HepG2 (cell line): ENCODE results near the gene ARL4D. TPM values are rescaled to one million over a fixed set of nuclear protein-coding genes. Genes with fewer than 3 reads are reported as not detected.

ENCODE experiments used
- ARNTL ChIP-seq: sonication (generic); formaldehyde crosslinking; IDR thresholded peaks from 2 replicates; pipeline ENCODE4 v1.4.0; 2020; ENCODE audit warnings: mild to moderate bottlenecking, missing genetic modification reagents
- ELF4 ChIP-seq: sonication (generic); formaldehyde crosslinking; IDR thresholded peaks from 2 replicates; pipeline ENCODE4 v1.5.0; 2020; ENCODE audit warnings: missing genetic modification reagents, mild to moderate bottlenecking, moderate library complexity, borderline replicate concordance
- FLYWCH1 ChIP-seq: sonication (generic); formaldehyde crosslinking; IDR thresholded peaks from 2 replicates; pipeline ENCODE4 v1.8.1; 2023; ENCODE audit warnings: mild to moderate bottlenecking, missing genetic modification reagents
- HOXA9 ChIP-seq: sonication (generic); formaldehyde crosslinking; IDR thresholded peaks from 2 replicates; pipeline ENCODE4 v1.8.1; 2022; ENCODE audit warnings: missing genetic modification reagents, mild to moderate bottlenecking, moderate library complexity, borderline replicate concordance
- IKZF1 ChIP-seq: fragments of 450-650 bp; IDR thresholded peaks from 2 replicates; pipeline ENCODE4 v1.7.1; 2016
- PRMT3 ChIP-seq: sonication (generic); formaldehyde crosslinking; IDR thresholded peaks from 2 replicates; pipeline ENCODE4 v1.8.1; 2022; ENCODE audit warnings: low read depth, mild to moderate bottlenecking, moderate library complexity, missing genetic modification reagents, borderline replicate concordance
- SATB2 ChIP-seq: sonication (generic); formaldehyde crosslinking; IDR thresholded peaks from 2 replicates; pipeline ENCODE4 v1.5.0; 2020; ENCODE audit warnings: missing genetic modification reagents
- ZNF101 ChIP-seq: sonication (generic); formaldehyde crosslinking; IDR thresholded peaks from 2 replicates; pipeline ENCODE4 v1.4.0; 2020; ENCODE audit warnings: mild to moderate bottlenecking, low read depth, missing genetic modification reagents, borderline replicate concordance
- ZNF780A ChIP-seq: sonication (generic); formaldehyde crosslinking; IDR thresholded peaks from 2 replicates; pipeline ENCODE4 v1.8.0; 2022; ENCODE audit warnings: mild to moderate bottlenecking, missing genetic modification reagents, moderate library complexity
- ZSCAN22 ChIP-seq: sonication (generic); formaldehyde crosslinking; IDR thresholded peaks from 2 replicates; pipeline ENCODE4 v1.4.0; 2020; ENCODE audit warnings: mild to moderate bottlenecking, missing genetic modification reagents
- ZXDC ChIP-seq: sonication (generic); formaldehyde crosslinking; IDR thresholded peaks from 2 replicates; pipeline ENCODE4 v1.5.0; 2020; ENCODE audit warnings: mild to moderate bottlenecking, missing genetic modification reagents
- polyA plus RNA-seq, 8 experiments: library from polyadenylated mRNA; depleted of rRNA in 3 of 8; stranded (reverse) in 7 of 8; unstranded in 1 of 8; fragments of >200 nt; fragmentation: Illumina TruSeq in 4 of 8; extraction: Trizol in 4 of 8; gene quantifications; 2 replicates each; pipeline versions ENCODE4 v1.2.1 to v1.2.3, GENCODE V29; 2011 to 2016; ENCODE audit warnings: low read depth in 4 of 8, missing spikeins in 1 of 8, mixed read lengths in 1 of 8; ENCODE audit not compliant: insufficient read depth in 1 of 8
- total RNA-seq, 5 experiments: library from RNA; depleted of rRNA; stranded (reverse); fragments of >200 nt; fragmentation: Illumina TruSeq; extraction: Trizol; gene quantifications; 2 replicates each; pipeline ENCODE4 v1.2.3, GENCODE V29; 2016; ENCODE audit warnings: low read depth in 1 of 5
- TF ChIP-seq, protein P1 (sequence below): sonication (generic); formaldehyde crosslinking; IDR thresholded peaks from 2 replicates; pipeline ENCODE4 v1.4.0; 2020; ENCODE audit warnings: missing genetic modification reagents
- TF ChIP-seq, protein P2 (sequence below): sonication (generic); formaldehyde crosslinking; IDR thresholded peaks from 2 replicates; pipeline ENCODE4 v1.4.0; 2020; ENCODE audit warnings: low read depth, mild to moderate bottlenecking, missing genetic modification reagents
- TF ChIP-seq, protein P3 (sequence below): fragments of 450-650 bp; IDR thresholded peaks from 2 replicates; pipeline ENCODE4 v1.6.1; 2017; ENCODE audit warnings: mild to moderate bottlenecking

ARL4D gene
- total and polyA plus RNA-seq, 2 of the 13 experiments (the other 11 are each of a cell fraction or from before 2014, with no cell fraction given): 9.0 to 25.9 TPM

GRCh38 chr17:43368740-43369506 is 29.9 kb upstream of the ARL4D start (continued):
- TF ChIP-seq, protein P1, sequence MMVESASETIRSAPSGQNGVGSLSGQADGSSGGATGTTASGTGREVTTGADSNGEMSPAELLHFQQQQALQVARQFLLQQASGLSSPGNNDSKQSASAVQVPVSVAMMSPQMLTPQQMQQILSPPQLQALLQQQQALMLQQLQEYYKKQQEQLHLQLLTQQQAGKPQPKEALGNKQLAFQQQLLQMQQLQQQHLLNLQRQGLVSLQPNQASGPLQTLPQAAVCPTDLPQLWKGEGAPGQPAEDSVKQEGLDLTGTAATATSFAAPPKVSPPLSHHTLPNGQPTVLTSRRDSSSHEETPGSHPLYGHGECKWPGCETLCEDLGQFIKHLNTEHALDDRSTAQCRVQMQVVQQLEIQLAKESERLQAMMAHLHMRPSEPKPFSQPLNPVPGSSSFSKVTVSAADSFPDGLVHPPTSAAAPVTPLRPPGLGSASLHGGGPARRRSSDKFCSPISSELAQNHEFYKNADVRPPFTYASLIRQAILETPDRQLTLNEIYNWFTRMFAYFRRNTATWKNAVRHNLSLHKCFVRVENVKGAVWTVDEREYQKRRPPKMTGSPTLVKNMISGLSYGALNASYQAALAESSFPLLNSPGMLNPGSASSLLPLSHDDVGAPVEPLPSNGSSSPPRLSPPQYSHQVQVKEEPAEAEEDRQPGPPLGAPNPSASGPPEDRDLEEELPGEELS (CRISPR knock-in tag): no peak; the same call in 1 of the 2 replicates
- no peak for TF ChIP-seq ZNF780A
- TF ChIP-seq ELF4 (CRISPR knock-in tag): no peak
- no peak for TF ChIP-seq HOXA9 (CRISPR knock-in tag)
- TF ChIP-seq, protein P2, sequence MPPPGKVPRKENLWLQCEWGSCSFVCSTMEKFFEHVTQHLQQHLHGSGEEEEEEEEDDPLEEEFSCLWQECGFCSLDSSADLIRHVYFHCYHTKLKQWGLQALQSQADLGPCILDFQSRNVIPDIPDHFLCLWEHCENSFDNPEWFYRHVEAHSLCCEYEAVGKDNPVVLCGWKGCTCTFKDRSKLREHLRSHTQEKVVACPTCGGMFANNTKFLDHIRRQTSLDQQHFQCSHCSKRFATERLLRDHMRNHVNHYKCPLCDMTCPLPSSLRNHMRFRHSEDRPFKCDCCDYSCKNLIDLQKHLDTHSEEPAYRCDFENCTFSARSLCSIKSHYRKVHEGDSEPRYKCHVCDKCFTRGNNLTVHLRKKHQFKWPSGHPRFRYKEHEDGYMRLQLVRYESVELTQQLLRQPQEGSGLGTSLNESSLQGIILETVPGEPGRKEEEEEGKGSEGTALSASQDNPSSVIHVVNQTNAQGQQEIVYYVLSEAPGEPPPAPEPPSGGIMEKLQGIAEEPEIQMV (CRISPR knock-in tag): peak; percentile 27; the same call in 1 of the 2 replicates
- peak; percentile 8; the same call in 1 of the 2 replicates for TF ChIP-seq SATB2 (CRISPR knock-in tag)
- no peak; the same call in 1 of the 2 replicates for TF ChIP-seq ZNF101 (CRISPR knock-in tag)
- TF ChIP-seq, protein P3, sequence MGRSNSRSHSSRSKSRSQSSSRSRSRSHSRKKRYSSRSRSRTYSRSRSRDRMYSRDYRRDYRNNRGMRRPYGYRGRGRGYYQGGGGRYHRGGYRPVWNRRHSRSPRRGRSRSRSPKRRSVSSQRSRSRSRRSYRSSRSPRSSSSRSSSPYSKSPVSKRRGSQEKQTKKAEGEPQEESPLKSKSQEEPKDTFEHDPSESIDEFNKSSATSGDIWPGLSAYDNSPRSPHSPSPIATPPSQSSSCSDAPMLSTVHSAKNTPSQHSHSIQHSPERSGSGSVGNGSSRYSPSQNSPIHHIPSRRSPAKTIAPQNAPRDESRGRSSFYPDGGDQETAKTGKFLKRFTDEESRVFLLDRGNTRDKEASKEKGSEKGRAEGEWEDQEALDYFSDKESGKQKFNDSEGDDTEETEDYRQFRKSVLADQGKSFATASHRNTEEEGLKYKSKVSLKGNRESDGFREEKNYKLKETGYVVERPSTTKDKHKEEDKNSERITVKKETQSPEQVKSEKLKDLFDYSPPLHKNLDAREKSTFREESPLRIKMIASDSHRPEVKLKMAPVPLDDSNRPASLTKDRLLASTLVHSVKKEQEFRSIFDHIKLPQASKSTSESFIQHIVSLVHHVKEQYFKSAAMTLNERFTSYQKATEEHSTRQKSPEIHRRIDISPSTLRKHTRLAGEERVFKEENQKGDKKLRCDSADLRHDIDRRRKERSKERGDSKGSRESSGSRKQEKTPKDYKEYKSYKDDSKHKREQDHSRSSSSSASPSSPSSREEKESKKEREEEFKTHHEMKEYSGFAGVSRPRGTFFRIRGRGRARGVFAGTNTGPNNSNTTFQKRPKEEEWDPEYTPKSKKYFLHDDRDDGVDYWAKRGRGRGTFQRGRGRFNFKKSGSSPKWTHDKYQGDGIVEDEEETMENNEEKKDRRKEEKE: no peak
- TF ChIP-seq ZSCAN22 (CRISPR knock-in tag): no peak; the same call in 1 of the 2 replicates
- TF ChIP-seq ZXDC (CRISPR knock-in tag): peak; percentile 37; the same call in 1 of the 2 replicates
- 0 out of 2 replicates have a peak, but pooled peaks have one; percentile 68 for TF ChIP-seq PRMT3 (CRISPR knock-in tag)
- no peak; the same call in 1 of the 2 replicates for TF ChIP-seq ARNTL
- TF ChIP-seq FLYWCH1 (CRISPR knock-in tag): no peak
- no peak for TF ChIP-seq IKZF1
